ENCODE measurements around the gene SLC16A3. TPM values are rescaled to one million over a fixed set of nuclear protein-coding genes. Genes with fewer than 3 reads are reported as not detected.

SLC16A3 gene
- total and polyA plus RNA-seq, 2 donors (not counting 1 experiment from before 2014, with no cell fraction given): 14.9 to 65.7 TPM

DNA sequence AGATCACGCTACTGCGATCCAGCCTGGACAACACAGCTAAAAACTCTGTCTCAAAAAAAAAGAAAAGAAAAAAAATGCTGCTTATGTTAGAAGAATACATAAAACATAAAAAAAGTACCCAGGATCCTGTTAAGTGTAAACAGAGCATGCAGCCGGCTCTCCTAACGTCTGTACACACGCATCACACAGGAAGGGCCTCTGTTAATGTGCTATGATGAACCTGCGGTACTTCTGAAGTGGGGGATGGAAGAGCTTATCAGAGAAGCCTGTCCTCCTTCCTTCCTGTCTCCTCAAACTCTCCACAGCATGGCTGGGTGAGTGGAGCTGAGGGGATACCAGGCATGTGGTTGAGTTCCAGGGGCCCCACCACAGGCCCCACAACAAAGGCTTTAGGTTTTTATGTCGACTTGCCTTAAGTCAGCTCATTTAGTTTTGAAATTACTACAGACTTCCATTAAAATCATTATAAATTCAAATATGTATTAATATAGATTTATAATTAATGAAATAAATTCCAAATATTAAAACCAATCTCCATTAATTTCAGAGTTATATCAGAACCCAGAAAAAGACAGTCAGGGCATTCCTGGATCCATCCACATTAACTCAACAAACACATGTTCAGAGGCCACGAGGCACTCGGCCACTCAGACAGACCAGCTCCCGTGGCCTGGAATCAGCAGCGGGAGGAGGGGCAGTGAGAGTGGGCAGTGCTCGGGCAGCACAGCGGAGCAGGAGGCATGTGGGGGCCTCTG lies 27.9 kb upstream of the SLC16A3 start:
- Histone ChIP-seq H3K9me3 (ENCODE audit: control extremely low read depth in 1 of 3, control insufficient read depth in 2 of 3, insufficient read depth in 1 of 3, low read length in 2 of 3) (no peaks in the 10 kb centered on the region), H3K4me3 (ENCODE audit: control extremely low read depth in 1 of 5, extremely low read depth in 1 of 5, insufficient read depth in 1 of 5, low read depth in 2 of 5, low read length in 4 of 5) (no peak overlapping the region), H4K20me1 (ENCODE audit: control insufficient read depth, insufficient read depth, low read length, poor library complexity, severe bottlenecking) (no peaks in the 10 kb centered on the region), H3K4me1 (ENCODE audit: control insufficient read depth in 2 of 2, insufficient read depth in 2 of 2, low read length in 2 of 2) (peaks cover 11 to 12% of the 10 kb centered on the region in 2 donors), H3K79me2 (ENCODE audit: control insufficient read depth, insufficient read depth, low read length) (peaks cover 6% of the 10 kb centered on the region), H3K36me3 (replicated peaks in 1 of 2; ENCODE audit: control extremely low read depth in 1 of 2, control insufficient read depth in 1 of 2, extremely low read depth in 1 of 2, insufficient read depth in 2 of 2, low read length in 1 of 2) (no peaks in the 10 kb centered on the region), H3K27me3 (replicated peaks in 1 of 4; ENCODE audit: control extremely low read depth in 1 of 4, control insufficient read depth in 3 of 4, insufficient read depth in 4 of 4, low read length in 3 of 4) (no peaks in the 10 kb centered on the region), H3K4me2 (replicated peaks; ENCODE audit: low read depth, low read length, poor library complexity, severe bottlenecking) (no peak overlapping the region), H2AFZ (ENCODE audit: insufficient read depth, low read depth, low read length, poor library complexity, severe bottlenecking) (no peak overlapping the region), H3K9ac (ENCODE audit: low read length) (no peak overlapping the region), H3K27ac (ENCODE audit: low read length in 2 of 2) (no peak overlapping the region)
- TF ChIP-seq EZH2 (IDR thresholded peaks at IDR 0.05; ENCODE audit: borderline replicate concordance, insufficient read depth, low read depth, low read length, poor library complexity, severe bottlenecking): no peak
- TF ChIP-seq, protein P1, sequence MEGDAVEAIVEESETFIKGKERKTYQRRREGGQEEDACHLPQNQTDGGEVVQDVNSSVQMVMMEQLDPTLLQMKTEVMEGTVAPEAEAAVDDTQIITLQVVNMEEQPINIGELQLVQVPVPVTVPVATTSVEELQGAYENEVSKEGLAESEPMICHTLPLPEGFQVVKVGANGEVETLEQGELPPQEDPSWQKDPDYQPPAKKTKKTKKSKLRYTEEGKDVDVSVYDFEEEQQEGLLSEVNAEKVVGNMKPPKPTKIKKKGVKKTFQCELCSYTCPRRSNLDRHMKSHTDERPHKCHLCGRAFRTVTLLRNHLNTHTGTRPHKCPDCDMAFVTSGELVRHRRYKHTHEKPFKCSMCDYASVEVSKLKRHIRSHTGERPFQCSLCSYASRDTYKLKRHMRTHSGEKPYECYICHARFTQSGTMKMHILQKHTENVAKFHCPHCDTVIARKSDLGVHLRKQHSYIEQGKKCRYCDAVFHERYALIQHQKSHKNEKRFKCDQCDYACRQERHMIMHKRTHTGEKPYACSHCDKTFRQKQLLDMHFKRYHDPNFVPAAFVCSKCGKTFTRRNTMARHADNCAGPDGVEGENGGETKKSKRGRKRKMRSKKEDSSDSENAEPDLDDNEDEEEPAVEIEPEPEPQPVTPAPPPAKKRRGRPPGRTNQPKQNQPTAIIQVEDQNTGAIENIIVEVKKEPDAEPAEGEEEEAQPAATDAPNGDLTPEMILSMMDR (IDR thresholded peaks at IDR 0.05): no peak
- no peak for ATAC-seq (ENCODE audit: low read depth)
- Mint-ChIP-seq H3K4me3 (no peak overlapping the region), H3K27me3 (no peaks in the 10 kb centered on the region), H3K27ac (no peak overlapping the region), H3K9me3 (ENCODE audit: insufficient read depth) (no peaks in the 10 kb centered on the region), H3K4me1 (peaks cover 13% of the 10 kb centered on the region)
- POLR2A ChIA-PET: no interaction called here
- no peak for DNase-seq
- intact Hi-C loops (cut with micrococcal nuclease): loop anchor here (10.0 kb wide), 1 partner anchor 214 kb away; the partner anchor contains the start of genes HEXD and OGFOD3
- 89% methylated on average over 6 of the region's 13 CpGs for WGBS (ENCODE audit: insufficient coverage)
- CTCF ChIA-PET: interaction anchor here (1.0 kb wide), 1 partner anchor 9 kb away, joined by 3 read pairs; no protein-coding TSS in a partner anchor

DNA sequence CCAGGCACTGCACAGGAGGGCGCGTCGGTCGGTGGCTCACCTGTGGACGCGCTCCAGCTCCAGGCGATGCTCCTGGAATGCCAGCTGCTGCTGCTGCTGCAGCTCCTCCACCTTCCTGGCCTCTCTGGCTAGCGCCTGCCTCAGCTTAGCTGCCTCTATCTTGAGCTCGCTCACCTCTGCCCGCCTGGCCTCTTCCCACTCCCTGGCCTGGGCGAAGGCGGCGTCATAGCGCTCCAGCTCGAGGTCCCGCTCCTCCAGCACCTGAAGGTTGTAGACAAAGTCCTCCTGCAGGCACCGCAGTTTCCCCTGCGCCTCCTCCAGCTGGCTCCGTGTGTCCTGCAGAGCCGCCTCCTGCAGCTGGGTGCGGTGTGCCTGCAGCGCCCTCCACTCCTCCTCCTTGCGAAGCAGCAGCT lies 27.3 kb upstream of the SLC16A3 start:
- no peak overlapping the region for H3K9ac ChIP-seq (ENCODE audit: low read length)
- no peaks in the 10 kb centered on the region for H3K36me3 ChIP-seq (replicated peaks in 1 of 2; ENCODE audit: control extremely low read depth in 1 of 2, control insufficient read depth in 1 of 2, extremely low read depth in 1 of 2, insufficient read depth in 2 of 2, low read length in 1 of 2)
- peaks cover 16 to 18% of the 10 kb centered on the region in 2 donors for H3K4me1 ChIP-seq (ENCODE audit: control insufficient read depth in 2 of 2, insufficient read depth in 2 of 2, low read length in 2 of 2)
- peaks cover 18% of the 10 kb centered on the region for H3K4me1 Mint-ChIP-seq
- H4K20me1 ChIP-seq (ENCODE audit: control insufficient read depth, insufficient read depth, low read length, poor library complexity, severe bottlenecking): no peaks in the 10 kb centered on the region
- no peak overlapping the region for H3K4me3 ChIP-seq (ENCODE audit: control extremely low read depth in 1 of 5, extremely low read depth in 1 of 5, insufficient read depth in 1 of 5, low read depth in 2 of 5, low read length in 4 of 5)
- WGBS (ENCODE audit: insufficient coverage): 96% methylated on average over 23 of the region's 23 CpGs
- no peak overlapping the region for H3K27ac ChIP-seq (ENCODE audit: low read length in 2 of 2)
- DNase-seq (no peak), ATAC-seq (ENCODE audit: low read depth) (no peak)
- no peaks in the 10 kb centered on the region for H3K27me3 ChIP-seq (replicated peaks in 1 of 4; ENCODE audit: control extremely low read depth in 1 of 4, control insufficient read depth in 3 of 4, insufficient read depth in 4 of 4, low read length in 3 of 4)
- no peak overlapping the region for H3K4me3 Mint-ChIP-seq
- peaks cover 6% of the 10 kb centered on the region for H3K79me2 ChIP-seq (ENCODE audit: control insufficient read depth, insufficient read depth, low read length)
- no peaks in the 10 kb centered on the region for H3K27me3 Mint-ChIP-seq
- TF ChIP-seq, protein P1 (IDR thresholded peaks at IDR 0.05): no peak
- no peak for TF ChIP-seq EZH2 (IDR thresholded peaks at IDR 0.05; ENCODE audit: borderline replicate concordance, insufficient read depth, low read depth, low read length, poor library complexity, severe bottlenecking)
- H3K9me3 ChIP-seq (ENCODE audit: control extremely low read depth in 1 of 3, control insufficient read depth in 2 of 3, insufficient read depth in 1 of 3, low read length in 2 of 3): no peaks in the 10 kb centered on the region
- no peaks in the 10 kb centered on the region for H3K9me3 Mint-ChIP-seq (ENCODE audit: insufficient read depth)
- POLR2A ChIA-PET: no interaction called here
- no peak overlapping the region for H2AFZ ChIP-seq (ENCODE audit: insufficient read depth, low read depth, low read length, poor library complexity, severe bottlenecking)
- no peak overlapping the region for H3K4me2 ChIP-seq (replicated peaks; ENCODE audit: low read depth, low read length, poor library complexity, severe bottlenecking)
- H3K27ac Mint-ChIP-seq: no peak overlapping the region
- intact Hi-C loops (cut with micrococcal nuclease): loop anchor here (10.0 kb wide), 1 partner anchor 213 kb away; the partner anchor contains the start of genes HEXD and OGFOD3
- CTCF ChIA-PET: no interaction called here

Data from B cell (primary cell).